Activated CD4-positive, alpha-beta memory T cell treated with anti-CD3 and anti-CD28 coated beads for 36 hours (primary cell): Measurements from ENCODE around the gene TUBB6. TPM values are rescaled to one million over a fixed set of nuclear protein-coding genes. Genes with fewer than 3 reads are reported as not detected.

ENCODE experiments used
- CTCF ChIA-PET: fragments of 350-600 bp; sonication (Branson Sonifier 250); formaldehyde crosslinking; loops from one replicate; lab custom pipeline; 2021; ENCODE audit warnings: antibody characterized with exemption, inconsistent platforms; lab: Charles Lee
- POLR2A ChIA-PET: fragments of 350-600 bp; sonication (Branson Sonifier 250); formaldehyde crosslinking; loops from one replicate; lab custom pipeline; 2021; ENCODE audit warnings: antibody characterized with exemption; lab: Charles Lee
- DNase-seq: peaks from one replicate; pipeline ENCODE4 v3.0.0-alpha.2; 2020
- H3K27ac Mint-ChIP-seq: one replicate; pipeline ENCODE4 v1.8.0; 2021; ENCODE audit warnings: mixed read lengths
- H3K27me3 Mint-ChIP-seq: one replicate; pipeline ENCODE4 v1.8.0; 2021; ENCODE audit warnings: mixed read lengths
- H3K36me3 Mint-ChIP-seq: one replicate; pipeline ENCODE4 v1.8.0; 2021; ENCODE audit warnings: mixed read lengths
- H3K4me1 Mint-ChIP-seq: one replicate; pipeline ENCODE4 v1.8.0; 2021; ENCODE audit warnings: low read depth, mixed read lengths
- H3K4me3 Mint-ChIP-seq: one replicate; pipeline ENCODE4 v1.8.0; 2021; ENCODE audit warnings: mild to moderate bottlenecking, mixed read lengths
- H3K9me3 Mint-ChIP-seq: one replicate; pipeline ENCODE4 v1.8.0; 2021; ENCODE audit warnings: mixed read lengths
- intact Hi-C: fragments of 100-400 bp; cut with micrococcal nuclease; formaldehyde crosslinking; loops from one replicate; pipeline ENCODE4 v1.15.1; 2023
- total RNA-seq, 2 experiments: library from RNA; stranded (reverse); gene quantifications; one replicate each; pipeline ENCODE4 v1.2.3, GENCODE V29; 2021

TUBB6 gene
- total RNA-seq, 2 experiments from 2014 or later = 6.7 to 7.5 TPM

GRCh38 chr18:12295389-12296086 lies 12.5 kb upstream of the TUBB6 start:
- CTCF ChIA-PET = no interaction called here
- no peak overlapping the region for H3K4me3 Mint-ChIP-seq
- intact Hi-C loops = no loop called here
- no peak for DNase-seq
- H3K27ac Mint-ChIP-seq = no peak overlapping the region
- no peaks in the 10 kb centered on the region for H3K36me3 Mint-ChIP-seq
- H3K4me1 Mint-ChIP-seq = no peaks in the 10 kb centered on the region
- POLR2A ChIA-PET = no interaction called here
- peaks cover 22% of the 10 kb centered on the region for H3K27me3 Mint-ChIP-seq
- H3K9me3 Mint-ChIP-seq = no peaks in the 10 kb centered on the region

GRCh38 chr18:12296087-12296403 lies 12.0 kb upstream of the TUBB6 start:
- no peaks in the 10 kb centered on the region for H3K4me1 Mint-ChIP-seq
- H3K27ac Mint-ChIP-seq = no peak overlapping the region
- peaks cover 22% of the 10 kb centered on the region for H3K27me3 Mint-ChIP-seq
- no peaks in the 10 kb centered on the region for H3K36me3 Mint-ChIP-seq
- ChIA-PET POLR2A (no interaction called here), CTCF (no interaction called here)
- H3K9me3 Mint-ChIP-seq = no peaks in the 10 kb centered on the region
- H3K4me3 Mint-ChIP-seq = no peak overlapping the region
- intact Hi-C loops = no loop called here
- no peak for DNase-seq

GRCh38 chr18:12296457-12296856 lies 11.6 kb upstream of the TUBB6 start:
- Mint-ChIP-seq H3K4me3 (no peak overlapping the region), H3K9me3 (no peaks in the 10 kb centered on the region), H3K27me3 (peaks cover 20% of the 10 kb centered on the region), H3K36me3 (no peaks in the 10 kb centered on the region), H3K4me1 (no peaks in the 10 kb centered on the region), H3K27ac (no peak overlapping the region)
- ChIA-PET CTCF (no interaction called here), POLR2A (no interaction called here)
- DNase-seq = no peak
- intact Hi-C loops = no loop called here

- no peaks in the 10 kb centered on the region for H3K9me3 Mint-ChIP-seq
- H3K4me3 Mint-ChIP-seq = no peak overlapping the region
- POLR2A ChIA-PET = no interaction called here
- intact Hi-C loops = no loop called here
- H3K27ac Mint-ChIP-seq = no peak overlapping the region
- H3K36me3 Mint-ChIP-seq = no peaks in the 10 kb centered on the region
- CTCF ChIA-PET = interaction anchor here (1.3 to 2.5 kb wide), 2 partner anchors 28 kb away, joined by 3 to 8 read pairs; no protein-coding TSS in a partner anchor
- DNase-seq = no peak
- H3K27me3 Mint-ChIP-seq = peaks cover 11% of the 10 kb centered on the region
- H3K4me1 Mint-ChIP-seq = no peaks in the 10 kb centered on the region
Observed at GRCh38 chr18:12299862-12300261, 8.2 kb upstream of the TUBB6 start.

GRCh38 chr18:12301263-12302005 lies 6.6 kb upstream of the TUBB6 start:
- intact Hi-C loops = no loop called here
- no peak for DNase-seq
- Mint-ChIP-seq H3K27ac (no peak overlapping the region), H3K4me1 (no peaks in the 10 kb centered on the region), H3K36me3 (no peaks in the 10 kb centered on the region), H3K27me3 (peaks cover 17% of the 10 kb centered on the region), H3K4me3 (no peak overlapping the region), H3K9me3 (no peaks in the 10 kb centered on the region)
- ChIA-PET POLR2A (no interaction called here), CTCF (interaction anchor here (1.3 kb wide), 1 partner anchor 27 kb away, joined by 3 read pairs; no protein-coding TSS in a partner anchor)

GRCh38 chr18:12302391-12303147 lies 5.5 kb upstream of the TUBB6 start:
- intact Hi-C loops = no loop called here
- ChIA-PET POLR2A (no interaction called here), CTCF (no interaction called here)
- DNase-seq = no peak
- Mint-ChIP-seq H3K4me1 (peaks cover 10% of the 10 kb centered on the region), H3K36me3 (no peaks in the 10 kb centered on the region), H3K9me3 (no peaks in the 10 kb centered on the region), H3K27ac (no peak overlapping the region), H3K4me3 (no peak overlapping the region), H3K27me3 (peaks cover 27% of the 10 kb centered on the region)

- no peak overlapping the region for H3K4me3 Mint-ChIP-seq
- ChIA-PET POLR2A (no interaction called here), CTCF (no interaction called here)
- peaks cover 10% of the 10 kb centered on the region for H3K4me1 Mint-ChIP-seq
- DNase-seq = no peak
- H3K27ac Mint-ChIP-seq = no peak overlapping the region
- H3K36me3 Mint-ChIP-seq = no peaks in the 10 kb centered on the region
- no peaks in the 10 kb centered on the region for H3K9me3 Mint-ChIP-seq
- intact Hi-C loops = no loop called here
- H3K27me3 Mint-ChIP-seq = peaks cover 33% of the 10 kb centered on the region
Observed at GRCh38 chr18:12304351-12305210, 3.5 kb upstream of the TUBB6 start.

- POLR2A ChIA-PET = no interaction called here
- H3K27me3 Mint-ChIP-seq = peaks cover 36% of the 10 kb centered on the region
- peaks cover 10% of the 10 kb centered on the region for H3K4me1 Mint-ChIP-seq
- peaks cover 2% of the 10 kb centered on the region for H3K36me3 Mint-ChIP-seq
- no peaks in the 10 kb centered on the region for H3K9me3 Mint-ChIP-seq
- intact Hi-C loops = no loop called here
- H3K4me3 Mint-ChIP-seq = no peak overlapping the region
- CTCF ChIA-PET = no interaction called here
- no peak for DNase-seq
- no peak overlapping the region for H3K27ac Mint-ChIP-seq
Observed at GRCh38 chr18:12305211-12305610, 2.8 kb upstream of the TUBB6 start.

GRCh38 chr18:12305930-12306629 lies 2.0 kb upstream of the TUBB6 start:
- peaks cover 40% of the 10 kb centered on the region for H3K27me3 Mint-ChIP-seq

GRCh38 chr18:12306752-12307700 lies 1.0 kb upstream of the TUBB6 start:
- intact Hi-C loops = no loop called here
- POLR2A ChIA-PET = no interaction called here
- no peak for DNase-seq

More at GRCh38 chr18:12305930-12306629, 2.0 kb upstream of the TUBB6 start:
- no peak overlapping the region for H3K27ac Mint-ChIP-seq
- POLR2A ChIA-PET = no interaction called here
- H3K9me3 Mint-ChIP-seq = no peaks in the 10 kb centered on the region
- CTCF ChIA-PET = no interaction called here
- peaks cover 2% of the 10 kb centered on the region for H3K36me3 Mint-ChIP-seq
- H3K4me3 Mint-ChIP-seq = no peak overlapping the region
- peaks cover 10% of the 10 kb centered on the region for H3K4me1 Mint-ChIP-seq
- intact Hi-C loops = no loop called here
- no peak for DNase-seq

More at GRCh38 chr18:12306752-12307700, 1.0 kb upstream of the TUBB6 start:
- peaks cover 41% of the 10 kb centered on the region for H3K27me3 Mint-ChIP-seq
- H3K4me3 Mint-ChIP-seq = peak overlapping the region; percentile 72
- CTCF ChIA-PET = interaction anchor here (0.6 kb wide), 1 partner anchor 395 kb away, joined by 3 read pairs; no protein-coding TSS in a partner anchor
- peaks cover 3% of the 10 kb centered on the region for H3K9me3 Mint-ChIP-seq
- peaks cover 6% of the 10 kb centered on the region for H3K36me3 Mint-ChIP-seq
- H3K4me1 Mint-ChIP-seq = peaks cover 10% of the 10 kb centered on the region
- H3K27ac Mint-ChIP-seq = no peak overlapping the region
